HEK293T (cell line): ENCODE results near the gene LCE1E.

Source experiments
- NFRKB ChIP-seq: fragments of 450-650 bp; IDR thresholded peaks from 2 replicates; pipeline ENCODE4 v1.6.1; 2016; ENCODE audit warnings: mild to moderate bottlenecking, moderate library complexity
- SP1 ChIP-seq: fragments of 450-650 bp; IDR thresholded peaks from 2 replicates; pipeline ENCODE4 v1.6.1; 2017

GRCh38 chr1:152756872-152757271 is 29.2 kb upstream of the LCE1E start:
- TF ChIP-seq SP1 (no peak), NFRKB (no peak)
